Measurements from ENCODE around the gene SAMD13. TPM values are rescaled to one million over a fixed set of nuclear protein-coding genes. Genes with fewer than 3 reads are reported as not detected.

Gene SAMD13
- total and polyA plus RNA-seq, 10 of the 15 experiments (the other 5 are each of a cell fraction or from before 2014, with no cell fraction given), result 0.81 to 1.9 (median 1.2) TPM; not detected in 1

- no peak for TF ChIP-seq SKIL (IDR thresholded peaks at IDR 0.05; ENCODE audit: low read depth, poor library complexity, severe bottlenecking)
Measured at GRCh38 chr1:84327830-84328229, 26.3 kb downstream of the SAMD13 start (continued).

DNA sequence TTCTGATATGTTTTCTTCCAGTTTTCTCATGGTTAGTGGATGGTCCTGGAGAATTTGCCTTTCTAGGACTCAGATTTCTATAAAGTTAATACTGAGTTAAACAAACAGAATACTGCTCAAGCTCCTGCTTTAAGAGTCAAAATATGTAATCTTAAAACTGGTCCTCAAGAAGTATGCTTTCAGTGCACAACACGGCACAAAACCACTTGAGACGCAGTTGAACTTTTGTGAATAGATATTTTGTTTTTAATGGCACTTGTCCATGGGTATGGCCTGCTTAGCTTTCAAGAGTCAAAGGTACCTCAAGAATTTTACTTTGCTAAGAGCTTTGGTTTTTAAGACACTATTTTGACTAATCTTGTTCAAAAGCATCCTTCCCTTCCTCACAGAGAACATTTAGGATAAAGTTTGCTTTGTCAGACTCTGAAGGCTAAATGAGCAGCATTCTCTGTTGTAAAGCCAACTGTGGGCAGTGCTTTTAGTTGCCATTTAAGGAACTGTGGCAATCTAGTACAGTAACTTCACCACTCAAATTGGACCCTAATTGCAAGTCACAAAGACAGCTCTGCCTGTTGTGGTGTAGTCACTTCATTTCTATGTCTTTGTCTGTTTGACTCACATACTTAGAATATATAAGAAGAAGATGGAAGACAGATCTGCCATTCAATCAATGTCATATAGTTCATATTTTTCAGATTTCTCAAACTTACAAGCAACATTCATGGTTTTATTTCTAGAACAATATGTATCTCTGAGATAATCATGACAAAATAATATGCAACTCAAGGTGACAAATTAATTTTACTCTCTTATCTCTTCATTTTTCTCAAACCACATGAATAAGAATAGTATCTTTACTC lies 28.8 kb downstream of the SAMD13 start:
- DNase-seq (ENCODE audit: low read depth, low spot score), result no peak
- in situ Hi-C loops (cut with MboI) (no loop called here), intact Hi-C loops (cut with micrococcal nuclease; ENCODE audit: unreplicated experiment) (no loop called here)
- Histone ChIP-seq H3K27ac (ENCODE audit: control insufficient read depth, insufficient read depth) (no peak overlapping the region), H3K36me3 (ENCODE audit: control insufficient read depth in 2 of 2, insufficient read depth in 2 of 2, low read length in 1 of 2) (no peaks in the 10 kb centered on the region), H3K4me1 (ENCODE audit: control insufficient read depth, insufficient read depth, low read length) (no peaks in the 10 kb centered on the region), H3K4me3 (no peak overlapping the region), H2AFZ (ENCODE audit: control insufficient read depth, low read depth, low read length) (no peak overlapping the region), H3K27me3 (replicated peaks in 1 of 2; ENCODE audit: control insufficient read depth in 2 of 2, insufficient read depth in 2 of 2, low read length in 1 of 2) (no peaks in the 10 kb centered on the region), H3K9ac (ENCODE audit: control insufficient read depth, insufficient read depth, low read length) (no peak overlapping the region), H3K9me3 (replicated peaks; ENCODE audit: control insufficient read depth, insufficient read depth, low read length) (no peaks in the 10 kb centered on the region), H4K20me1 (ENCODE audit: control insufficient read depth, insufficient read depth) (no peaks in the 10 kb centered on the region), H3K4me2 (ENCODE audit: control insufficient read depth, insufficient read depth) (no peak overlapping the region), H3K79me2 (ENCODE audit: control insufficient read depth, insufficient read depth, low read length) (no peaks in the 10 kb centered on the region)
- ChIA-PET RAD21 (ENCODE audit: unreplicated experiment) (no interaction called here), POLR2A (no interaction called here), CTCF (no interaction called here), SMC1A (ENCODE audit: uncharacterized antibody, unreplicated experiment) (interaction anchor here (0.7 kb wide), 2 partner anchors 9 to 17 kb away, joined by 3 to 5 read pairs; no protein-coding TSS in a partner anchor)
- no TSS peak for BruUV-seq (replicated peaks)
- 60% methylated on average over 2 of the region's 2 CpGs for WGBS (ENCODE audit: insufficient coverage, insufficient replicate concordance, low lambda C conversion rate, missing lambda C conversion rate)
- no peak for ATAC-seq
- FAIRE-seq, result no peak
- TF ChIP-seq SMARCA5 (IDR thresholded peaks at IDR 0.05) (no peak), POLR2AphosphoS5 (IDR thresholded peaks at IDR 0.05; ENCODE audit: low read length) (no peak), RB1 (IDR thresholded peaks at IDR 0.05; ENCODE audit: borderline replicate concordance) (no peak), SMAD1 (IDR thresholded peaks at IDR 0.05; ENCODE audit: low read depth, partially characterized antibody) (no peak), SRF (IDR thresholded peaks at IDR 0.05; ENCODE audit: low read depth in 2 of 2, low read length in 2 of 2) (no peak), MTA2 (IDR thresholded peaks at IDR 0.05; ENCODE audit: low read depth) (no peak), PAX8 (IDR thresholded peaks at IDR 0.05) (no peak), STAT1 (conservative IDR thresholded peaks at IDR 0.05) (no peak), SKIL (IDR thresholded peaks at IDR 0.05; ENCODE audit: low read depth, poor library complexity, severe bottlenecking) (no peak), RCOR1 (conservative IDR thresholded peaks at IDR 0.05; ENCODE audit: low read depth, low read length) (no peak), HDAC6 (IDR thresholded peaks at IDR 0.05; ENCODE audit: unreplicated experiment) (no peak)
- TF ChIP-seq, protein P1, sequence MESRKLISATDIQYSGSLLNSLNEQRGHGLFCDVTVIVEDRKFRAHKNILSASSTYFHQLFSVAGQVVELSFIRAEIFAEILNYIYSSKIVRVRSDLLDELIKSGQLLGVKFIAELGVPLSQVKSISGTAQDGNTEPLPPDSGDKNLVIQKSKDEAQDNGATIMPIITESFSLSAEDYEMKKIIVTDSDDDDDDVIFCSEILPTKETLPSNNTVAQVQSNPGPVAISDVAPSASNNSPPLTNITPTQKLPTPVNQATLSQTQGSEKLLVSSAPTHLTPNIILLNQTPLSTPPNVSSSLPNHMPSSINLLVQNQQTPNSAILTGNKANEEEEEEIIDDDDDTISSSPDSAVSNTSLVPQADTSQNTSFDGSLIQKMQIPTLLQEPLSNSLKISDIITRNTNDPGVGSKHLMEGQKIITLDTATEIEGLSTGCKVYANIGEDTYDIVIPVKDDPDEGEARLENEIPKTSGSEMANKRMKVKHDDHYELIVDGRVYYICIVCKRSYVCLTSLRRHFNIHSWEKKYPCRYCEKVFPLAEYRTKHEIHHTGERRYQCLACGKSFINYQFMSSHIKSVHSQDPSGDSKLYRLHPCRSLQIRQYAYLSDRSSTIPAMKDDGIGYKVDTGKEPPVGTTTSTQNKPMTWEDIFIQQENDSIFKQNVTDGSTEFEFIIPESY (IDR thresholded peaks at IDR 0.05), result no peak

All from GM12878 (cell line).